Islet precursor cell (in vitro differentiated cells): ENCODE measurements around the gene SH2D2A.
"Not testable (repeated sequence)": the region's sequence is repeated elsewhere in the genome, so short reads cannot be mapped to it uniquely, and the experiment has no call there.

Source experiments
- DNase-seq: peaks from one replicate; pipeline ENCODE4 v3.0.0-alpha.2; 2018

Gene SH2D2A

DNA sequence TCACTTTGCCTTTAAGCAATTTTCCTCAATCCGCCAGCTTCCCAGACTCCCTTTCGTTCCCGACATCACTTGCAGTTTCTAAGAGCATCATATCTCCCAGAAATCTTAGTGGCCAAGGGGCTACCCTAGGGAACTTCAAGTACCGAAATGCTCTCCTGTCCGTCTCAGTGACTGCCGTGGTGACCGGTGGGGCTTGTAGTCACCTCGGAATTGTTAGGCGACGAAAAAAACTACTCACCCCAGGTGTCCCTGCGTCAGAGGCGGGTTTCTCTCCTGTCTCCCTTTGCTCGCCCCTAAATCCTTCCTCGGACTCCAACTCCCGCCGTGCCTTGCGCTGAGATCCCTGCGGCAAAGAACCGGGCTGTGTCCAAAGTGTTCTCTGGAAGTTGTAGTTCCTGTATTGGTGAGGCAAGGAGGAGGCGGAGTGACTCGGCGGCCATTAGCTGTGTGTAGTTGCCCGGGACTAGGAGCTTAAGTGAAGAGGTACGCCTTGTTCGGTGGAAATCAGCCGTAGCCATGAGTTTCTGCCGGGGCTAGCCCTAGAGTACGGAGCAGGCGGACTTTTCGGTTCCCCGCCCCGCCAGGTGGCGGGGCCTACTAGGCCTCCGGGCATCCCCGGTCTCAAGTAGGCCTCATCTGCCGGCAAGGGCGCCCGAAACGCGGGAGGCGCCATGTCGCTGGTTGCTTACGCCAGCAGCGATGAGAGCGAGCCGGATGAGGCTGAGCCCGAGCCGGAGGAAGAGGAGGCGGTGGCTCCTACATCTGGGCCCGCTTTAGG is 49.4 kb downstream of the SH2D2A start, which contains the start of gene PRCC:
Gene PRCC (plus strand): TSS at position 435 of the 778 bp plus-strand sequence. CDS start 237 bp downstream, at position 672.
- peak; percentile 100 for DNase-seq

DNA sequence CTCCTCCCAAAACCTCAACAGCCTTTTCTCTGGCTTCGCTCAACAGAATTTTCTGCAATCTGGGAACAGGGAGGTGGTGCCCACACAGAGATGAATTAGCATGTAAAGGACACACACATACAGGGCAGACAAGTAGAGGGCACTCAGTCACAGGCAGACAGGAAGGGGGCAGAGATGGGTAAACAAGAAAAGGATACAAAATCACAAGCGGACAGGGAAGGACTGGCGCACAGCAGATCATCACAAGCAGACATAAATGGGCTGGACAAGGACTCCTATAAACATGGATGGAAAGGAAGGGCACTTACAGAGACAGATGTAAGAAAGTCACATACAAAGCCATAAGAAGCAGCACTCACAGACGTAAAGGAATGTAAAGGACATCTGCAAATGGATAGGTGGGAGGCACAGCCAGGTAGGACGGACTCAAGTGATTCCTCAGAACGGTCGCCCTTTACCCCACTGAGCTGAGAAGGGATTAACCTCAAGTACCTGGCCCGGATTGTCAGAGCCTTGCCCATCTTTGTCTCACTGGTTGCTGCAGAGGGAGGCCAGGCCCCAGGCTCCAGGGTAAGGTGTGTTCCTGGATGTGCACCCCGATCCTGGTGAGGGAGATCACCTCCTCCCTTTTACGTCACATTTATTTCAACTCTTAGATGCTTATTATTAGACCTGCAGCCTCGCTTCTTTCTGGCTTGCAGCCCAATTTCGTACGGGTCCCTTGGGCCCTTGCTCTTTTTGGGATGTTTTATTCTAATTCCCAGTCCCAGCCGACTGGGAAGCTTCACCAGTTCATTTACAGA is 50.1 kb downstream of the SH2D2A start:
- DNase-seq: no peak

DNA sequence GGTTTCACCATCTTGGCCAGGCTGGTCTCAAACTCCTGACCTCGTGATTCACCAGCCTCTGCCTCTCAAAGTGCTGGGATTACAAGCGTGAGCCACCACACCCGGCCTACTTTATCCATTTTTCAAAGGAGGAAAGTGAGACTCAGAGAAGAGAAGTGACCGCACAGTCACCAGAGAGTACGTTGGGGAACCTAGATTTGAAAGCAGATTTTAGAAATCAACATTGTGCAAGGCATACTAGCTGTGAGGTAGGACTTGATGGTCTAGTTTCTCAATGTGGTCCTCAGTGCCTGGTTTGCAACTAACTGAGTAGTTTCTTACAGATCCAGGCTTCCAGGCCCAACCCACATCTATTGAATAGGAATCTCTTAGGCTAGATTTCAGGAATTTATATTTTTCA is 51.0 kb downstream of the SH2D2A start:
- no peak for DNase-seq

DNA sequence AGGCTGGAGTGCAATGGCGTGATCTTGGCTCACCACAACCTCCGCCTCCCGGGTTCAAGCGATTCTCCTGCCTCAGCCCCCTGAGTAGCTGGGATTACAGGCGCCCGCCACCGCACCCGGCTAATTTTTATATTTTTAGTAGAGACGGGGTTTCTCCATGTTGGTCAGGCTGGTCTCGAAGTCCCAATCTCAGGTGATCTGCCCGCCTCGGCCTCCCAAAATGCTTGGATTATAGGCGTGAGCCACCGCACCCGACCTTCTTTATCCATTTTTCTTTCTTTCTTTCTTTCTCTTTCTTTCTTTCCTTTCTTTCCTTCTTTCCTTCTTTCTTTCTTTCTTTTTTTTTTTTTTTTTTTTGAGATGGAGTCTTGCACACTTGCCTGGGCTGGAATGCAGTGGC is 51.5 kb downstream of the SH2D2A start:
- not testable (repeated sequence) for DNase-seq

DNA sequence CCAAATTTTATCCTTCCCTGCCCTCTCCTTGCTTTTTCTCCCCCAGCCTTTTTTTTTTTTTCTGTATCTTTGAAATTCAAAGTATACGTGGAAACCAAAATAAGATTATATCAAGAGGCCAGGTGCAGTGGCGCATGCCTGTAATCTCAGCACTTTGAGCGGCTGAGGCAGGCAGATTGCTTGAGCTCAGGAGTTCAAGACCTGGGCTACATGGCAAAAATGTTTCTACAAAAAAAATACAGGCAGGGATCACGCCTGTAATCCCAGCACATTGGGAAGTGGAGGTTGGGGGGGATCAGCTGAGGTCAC is 55.9 kb downstream of the SH2D2A start:
- no peak for DNase-seq

DNA sequence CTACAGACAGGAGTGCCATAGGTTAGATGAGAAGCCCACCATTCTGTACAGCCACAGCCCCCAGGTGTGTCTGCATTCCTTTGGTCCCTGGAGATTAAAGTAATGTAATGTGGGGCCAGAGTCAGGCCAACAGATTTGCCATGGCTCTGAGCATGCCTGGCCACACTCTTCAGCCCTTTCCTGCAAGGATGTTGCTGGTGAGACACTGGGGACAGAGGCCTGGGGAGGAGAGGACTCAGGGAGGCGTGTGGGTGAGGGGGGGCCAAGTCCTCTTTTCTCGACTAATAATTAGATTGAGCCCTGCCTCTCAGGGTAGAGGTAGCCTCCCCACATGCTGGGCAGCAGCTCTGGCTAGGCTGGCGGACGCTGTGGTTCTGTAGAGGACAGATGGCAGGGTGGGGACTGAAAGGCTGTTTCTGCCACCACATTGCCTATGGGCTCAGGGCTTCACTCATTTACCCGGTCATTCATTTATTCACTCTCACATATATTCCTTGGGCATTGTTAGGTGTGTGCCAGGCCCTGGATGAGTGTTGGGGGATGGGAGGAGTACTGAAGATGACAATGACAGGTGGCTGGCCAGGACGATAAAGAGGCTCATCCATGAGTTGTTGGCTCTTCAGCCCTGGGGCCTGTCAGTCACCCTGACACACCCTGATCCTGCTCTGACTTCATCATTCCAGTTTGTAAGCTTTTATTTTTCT is 56.4 kb downstream of the SH2D2A start:
- DNase-seq: no peak

DNA sequence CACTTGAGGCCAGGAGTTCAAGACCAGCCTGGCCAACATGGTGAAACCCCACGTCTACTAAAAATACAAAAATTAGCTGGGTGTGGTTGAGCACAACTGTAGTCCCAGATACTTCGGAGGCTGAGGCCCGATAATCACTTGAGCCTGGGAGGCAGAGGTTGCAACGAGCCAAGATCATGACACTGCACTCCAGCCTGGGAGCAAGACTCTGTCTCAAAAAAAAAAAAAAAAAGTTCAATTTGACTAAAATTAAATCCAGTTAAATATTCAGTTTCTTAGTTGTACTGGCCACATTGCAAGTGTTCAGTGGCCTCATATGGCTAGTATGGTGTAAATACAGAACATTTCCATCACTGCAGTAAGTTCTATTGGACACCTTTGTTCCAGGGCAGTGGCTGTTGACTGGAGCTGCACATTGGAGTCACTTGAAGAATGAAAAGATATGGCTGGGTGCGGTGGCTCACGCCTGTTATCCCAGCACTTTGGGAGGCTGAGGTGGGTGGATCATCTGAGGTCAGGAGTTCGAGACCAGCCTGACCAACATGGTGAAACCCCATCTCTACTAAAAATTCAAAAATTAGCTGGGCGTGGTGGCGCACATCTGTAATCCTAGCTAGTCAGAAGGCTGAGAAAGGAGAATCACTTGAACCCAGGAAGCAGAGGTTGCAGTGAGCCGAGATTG is 58.9 kb downstream of the SH2D2A start:
- not testable (repeated sequence) for DNase-seq

DNA sequence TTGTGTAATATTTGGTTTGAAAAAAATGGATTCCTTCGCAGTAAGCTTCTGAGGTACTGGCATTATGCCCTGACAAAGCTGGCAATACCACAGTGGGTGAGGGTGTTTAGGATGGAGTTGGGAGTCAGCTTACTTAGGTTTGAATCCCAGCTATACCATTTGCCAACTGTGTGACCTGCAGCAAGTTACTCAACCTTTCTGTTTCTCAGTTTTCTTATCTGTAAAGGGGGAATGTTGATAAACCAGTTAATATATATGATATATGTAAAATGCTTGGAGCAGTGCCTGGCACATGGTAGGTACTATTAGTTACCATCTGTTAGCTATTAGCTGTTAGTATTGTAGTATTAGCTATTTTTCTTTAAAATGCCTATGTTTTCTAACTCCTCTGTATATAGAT is 60.3 kb downstream of the SH2D2A start:
- DNase-seq: no peak
